Smooth muscle cell of the umbilical artery (primary cell): ENCODE results near the gene ERAS. TPM values are rescaled to one million over a fixed set of nuclear protein-coding genes. Genes with fewer than 3 reads are reported as not detected.

ENCODE experiments used
- total RNA-seq: library from RNA; depleted of rRNA; stranded (reverse); fragments of >200 nt; gene quantifications from 2 replicates; pipeline ENCODE4 v1.2.3, GENCODE V29; 2014

The ERAS gene
- total RNA-seq: not detected in 2 replicates

GRCh38 chrX:48826135-48826875 is at the start of gene ERAS:
Gene ERAS (plus strand): TSS chrX:48826513. CDS start chrX:48829124, 2,611 bp downstream.

GRCh38 chrX:48786341-48786800 is 39.9 kb upstream of the ERAS start, which contains the start of gene GATA1:
Gene GATA1 (plus strand): TSS chrX:48786590. CDS start chrX:48791110, 4,520 bp downstream.

GRCh38 chrX:48801280-48802088 is 24.8 kb upstream of the ERAS start, which contains the start of gene HDAC6:
Gene HDAC6 (plus strand): TSS chrX:48802067. CDS start chrX:48802693, 626 bp downstream.

GRCh38 chrX:48835524-48836329 is 9.4 kb downstream of the ERAS start, which contains the start of gene PCSK1N:
Gene PCSK1N (minus strand): TSS chrX:48835610. CDS start chrX:48835532, 78 bp downstream.

Other genes with a start within 250 kb of the ERAS start
- 75.9 and 76.6 TPM in 2 replicates for gene WDR13, start 229.0 kb upstream of the ERAS start, total RNA-seq
- gene WAS, start 142.7 kb upstream of the ERAS start, total RNA-seq: 0.30 and 0.51 TPM in 2 replicates
- gene SUV39H1, start 129.8 kb upstream of the ERAS start, total RNA-seq: 1.2 and 3.8 TPM in 2 replicates
- gene GLOD5, start 64.8 kb upstream of the ERAS start, total RNA-seq: not detected in 2 replicates
- gene GATA1, start 39.9 kb upstream of the ERAS start, total RNA-seq: not detected in 2 replicates
- gene HDAC6, start 24.4 kb upstream of the ERAS start, total RNA-seq: 32.1 and 37.5 TPM in 2 replicates
- gene PCSK1N, start 9.1 kb downstream of the ERAS start, total RNA-seq: 1.1 and 1.2 TPM in 2 replicates
- gene TIMM17B, start 71.3 kb downstream of the ERAS start, total RNA-seq: 27.3 and 34.1 TPM in 2 replicates
- 25.8 and 29.2 TPM in 2 replicates for gene PQBP1, start 71.4 kb downstream of the ERAS start, total RNA-seq
- 14.3 and 25.7 TPM in 2 replicates for gene SLC35A2, start 85.1 kb downstream of the ERAS start, total RNA-seq
- gene PIM2, start 92.5 kb downstream of the ERAS start, total RNA-seq: 6.8 and 9.5 TPM in 2 replicates
- gene OTUD5, start 131.1 kb downstream of the ERAS start, total RNA-seq: 38.0 and 50.4 TPM in 2 replicates
- gene KCND1, start 145.3 kb downstream of the ERAS start, total RNA-seq: 0.89 and 2.6 TPM in 2 replicates
- gene GRIPAP1, start 175.8 kb downstream of the ERAS start, total RNA-seq: 21.1 and 28.7 TPM in 2 replicates
- 25.8 and 55.0 TPM in 2 replicates for gene TFE3, start 216.8 kb downstream of the ERAS start, total RNA-seq
- 0.30 and 0.65 TPM in 2 replicates for gene CCDC120, start 232.5 kb downstream of the ERAS start, total RNA-seq
- gene PRAF2, start 247.5 kb downstream of the ERAS start, total RNA-seq: 10.4 and 19.3 TPM in 2 replicates